GM18909 (cell line): ENCODE data around the gene CSAD.
"Not testable (repeated sequence)": the region's sequence is repeated elsewhere in the genome, so short reads cannot be mapped to it uniquely, and the experiment has no call there.

ENCODE experiments used
- ATAC-seq: cut with Tn5 transposase; IDR thresholded peaks from one replicate; pipeline ENCODE4 v1.9.1; 2021; ENCODE audit warnings: mild to moderate bottlenecking; ENCODE audit not compliant: unreplicated experiment, poor library complexity

CSAD gene

GRCh38 chr12:53115112-53115890 is 65.4 kb downstream of the CSAD start:
- ATAC-seq = no peak

GRCh38 chr12:53113951-53114350 is 66.8 kb downstream of the CSAD start:
- no peak for ATAC-seq

- no peak for ATAC-seq
Measured at GRCh38 chr12:53113136-53113705, 67.5 kb downstream of the CSAD start.

- not testable (repeated sequence) for ATAC-seq
Measured at GRCh38 chr12:53112431-53112830, 68.3 kb downstream of the CSAD start.
